ENCODE measurements around the gene CCDC34.

Gene CCDC34

GRCh38 chr11:27358296-27358695 lies 4.7 kb downstream of the CCDC34 start:
- no peak overlapping the region for H3K27ac ChIP-seq

GRCh38 chr11:27357250-27357649 lies 5.8 kb downstream of the CCDC34 start:
- no peak for DNase-seq
- Histone ChIP-seq H3K27me3 (replicated peaks) (no peaks in the 10 kb centered on the region), H3K4me3 (ENCODE audit: low read depth, low read length) (no peak overlapping the region), H3K36me3 (replicated peaks) (no peaks in the 10 kb centered on the region), H3K27ac (no peak overlapping the region)
- in situ Hi-C loops (cut with HindIII; ENCODE audit: low pct_ligation_motif_present, low sequenced_read_pairs) = no loop called here
- no peak for TF ChIP-seq CTCF (IDR thresholded peaks at IDR 0.05; ENCODE audit: low read depth, low read length, missing control alignments)

More at GRCh38 chr11:27358296-27358695, 4.7 kb downstream of the CCDC34 start:
- Histone ChIP-seq H3K4me3 (ENCODE audit: low read depth, low read length) (no peak overlapping the region), H3K36me3 (replicated peaks) (no peaks in the 10 kb centered on the region), H3K27me3 (replicated peaks) (no peaks in the 10 kb centered on the region)
- in situ Hi-C loops (cut with HindIII; ENCODE audit: low pct_ligation_motif_present, low sequenced_read_pairs) = no loop called here
- no peak for TF ChIP-seq CTCF (IDR thresholded peaks at IDR 0.05; ENCODE audit: low read depth, low read length, missing control alignments)
- DNase-seq = no peak

GRCh38 chr11:27356624-27357222 lies 6.3 kb downstream of the CCDC34 start:
- no peak for TF ChIP-seq CTCF (IDR thresholded peaks at IDR 0.05; ENCODE audit: low read depth, low read length, missing control alignments)
- in situ Hi-C loops (cut with HindIII; ENCODE audit: low pct_ligation_motif_present, low sequenced_read_pairs) = no loop called here
- no peak overlapping the region for H3K27ac ChIP-seq
- no peaks in the 10 kb centered on the region for H3K36me3 ChIP-seq (replicated peaks)
- H3K27me3 ChIP-seq (replicated peaks) = no peaks in the 10 kb centered on the region
- no peak overlapping the region for H3K4me3 ChIP-seq (ENCODE audit: low read depth, low read length)
- no peak for DNase-seq

- Histone ChIP-seq H3K27me3 (replicated peaks) (no peaks in the 10 kb centered on the region), H3K27ac (no peak overlapping the region), H3K4me3 (ENCODE audit: low read depth, low read length) (no peak overlapping the region), H3K36me3 (replicated peaks) (no peaks in the 10 kb centered on the region)
- in situ Hi-C loops (cut with HindIII; ENCODE audit: low pct_ligation_motif_present, low sequenced_read_pairs) = no loop called here
- no peak for DNase-seq
- TF ChIP-seq CTCF (IDR thresholded peaks at IDR 0.05; ENCODE audit: low read depth, low read length, missing control alignments) = no peak
These were observed 7.4 kb downstream of the CCDC34 start for GRCh38 chr11:27355575-27356104.

GRCh38 chr11:27354359-27354965 lies 8.6 kb downstream of the CCDC34 start:
- in situ Hi-C loops (cut with HindIII; ENCODE audit: low pct_ligation_motif_present, low sequenced_read_pairs) = no loop called here
- Histone ChIP-seq H3K36me3 (replicated peaks) (no peaks in the 10 kb centered on the region), H3K27ac (no peak overlapping the region), H3K4me3 (ENCODE audit: low read depth, low read length) (no peak overlapping the region), H3K27me3 (replicated peaks) (no peaks in the 10 kb centered on the region)
- no peak for TF ChIP-seq CTCF (IDR thresholded peaks at IDR 0.05; ENCODE audit: low read depth, low read length, missing control alignments)
- no peak for DNase-seq

Measured in brain microvascular endothelial cell (primary cell).